MCF 10A (cell line): ENCODE results near the gene TMEM132E. TPM values are rescaled to one million over a fixed set of nuclear protein-coding genes. Genes with fewer than 3 reads are reported as not detected.

Experiments
- BruUV-seq: library from RNA; stranded (reverse); fragments of 400-500 nt; replicated peaks from 2 replicates; lab custom pipeline; 2021; lab: Mats Ljungman, UMichigan
- CTCF ChIA-PET: fragments of 300-600 bp; sonication (Branson Sonifier 250); formaldehyde crosslinking; extraction: SDS; loops from one replicate; lab custom pipeline; 2021; ENCODE audit warnings: antibody characterized with exemption, inconsistent platforms; lab: Yijun Ruan, JAX
- POLR2A ChIA-PET: fragments of 300-600, 350-650 bp; sonication (Branson Sonifier 250); formaldehyde crosslinking; extraction: SDS; loops from one replicate; lab custom pipeline; 2020; ENCODE audit warnings: antibody characterized with exemption, inconsistent platforms; lab: Yijun Ruan, JAX
- DNase-seq: peaks from one replicate; pipeline ENCODE4 v3.0.0-alpha.2; 2018; ENCODE audit not compliant: unreplicated experiment
- H3K27ac Mint-ChIP-seq: one replicate; pipeline ENCODE4 v1.8.0; 2022; ENCODE audit warnings: mild to moderate bottlenecking, low read depth, mixed read lengths; ENCODE audit not compliant: unreplicated experiment
- H3K27me3 Mint-ChIP-seq: one replicate; pipeline ENCODE4 v1.8.0; 2022; ENCODE audit warnings: mixed read lengths; ENCODE audit not compliant: insufficient read depth, unreplicated experiment
- H3K36me3 Mint-ChIP-seq: one replicate; pipeline ENCODE4 v1.8.0; 2022; ENCODE audit warnings: mild to moderate bottlenecking, moderate library complexity, mixed read lengths; ENCODE audit not compliant: insufficient read depth, unreplicated experiment
- H3K4me1 Mint-ChIP-seq: one replicate; pipeline ENCODE4 v1.8.0; 2022; ENCODE audit warnings: mixed read lengths; ENCODE audit not compliant: insufficient read depth, unreplicated experiment
- H3K4me3 Mint-ChIP-seq: one replicate; pipeline ENCODE4 v1.8.0; 2022; ENCODE audit warnings: mild to moderate bottlenecking, moderate library complexity, mixed read lengths; ENCODE audit not compliant: unreplicated experiment
- H3K9me3 Mint-ChIP-seq: one replicate; pipeline ENCODE4 v1.8.0; 2022; ENCODE audit warnings: mixed read lengths; ENCODE audit not compliant: unreplicated experiment
- CTCF ChIP-seq: fragments of 200-600 bp; IDR thresholded peaks from one replicate; pipeline ENCODE4 v1.8.0; 2022; ENCODE audit warnings: antibody characterized with exemption, mild to moderate bottlenecking; ENCODE audit not compliant: unreplicated experiment
- intact Hi-C: fragments of 100-400 bp; cut with micrococcal nuclease; formaldehyde crosslinking; loops from 2 replicates; pipeline ENCODE4 v1.14.1; 2022
- total RNA-seq: library from RNA; stranded (reverse); gene quantifications from 2 replicates; pipeline ENCODE4 v1.2.3, GENCODE V29; 2022

TMEM132E gene
- total RNA-seq, 1 experiment from 2014 or later = not detected

- no peak for DNase-seq
- BruUV-seq = no TSS peak
- no peaks in the 10 kb centered on the region for H3K4me1 Mint-ChIP-seq
- H3K36me3 Mint-ChIP-seq = no peaks in the 10 kb centered on the region
- H3K27me3 Mint-ChIP-seq = no peaks in the 10 kb centered on the region
- ChIA-PET CTCF (interaction anchor here (0.7 kb wide), 1 partner anchor 41 kb away, joined by 3 read pairs; no protein-coding TSS in a partner anchor), POLR2A (no interaction called here)
- H3K9me3 Mint-ChIP-seq = peaks cover 23% of the 10 kb centered on the region
- no peak for TF ChIP-seq CTCF
- H3K27ac Mint-ChIP-seq = no peak overlapping the region
- intact Hi-C loops = no loop called here
- H3K4me3 Mint-ChIP-seq = no peak overlapping the region
Observed at GRCh38 chr17:34644941-34645550, 65.7 kb downstream of the TMEM132E start.

GRCh38 chr17:34645594-34645993 is 66.2 kb downstream of the TMEM132E start:
- no peak for TF ChIP-seq CTCF
- ChIA-PET CTCF (interaction anchor here (0.7 kb wide), 1 partner anchor 42 kb away, joined by 3 read pairs; no protein-coding TSS in a partner anchor), POLR2A (no interaction called here)
- H3K9me3 Mint-ChIP-seq = peaks cover 23% of the 10 kb centered on the region
- DNase-seq = no peak
- H3K4me3 Mint-ChIP-seq = no peak overlapping the region
- H3K4me1 Mint-ChIP-seq = no peaks in the 10 kb centered on the region
- intact Hi-C loops = no loop called here
- BruUV-seq = no TSS peak
- H3K27me3 Mint-ChIP-seq = no peaks in the 10 kb centered on the region
- no peak overlapping the region for H3K27ac Mint-ChIP-seq
- no peaks in the 10 kb centered on the region for H3K36me3 Mint-ChIP-seq

- Mint-ChIP-seq H3K36me3 (no peaks in the 10 kb centered on the region), H3K9me3 (peaks cover 13% of the 10 kb centered on the region), H3K4me1 (no peaks in the 10 kb centered on the region), H3K27me3 (no peaks in the 10 kb centered on the region), H3K27ac (no peak overlapping the region), H3K4me3 (no peak overlapping the region)
- CTCF ChIA-PET = interaction anchor here (0.7 to 1.9 kb wide), 3 partner anchors 9 to 447 kb away, joined by 3 to 6 read pairs (median 3); no protein-coding TSS in a partner anchor
- DNase-seq = no peak
- TF ChIP-seq CTCF = no peak
- intact Hi-C loops = no loop called here
- no TSS peak for BruUV-seq
- POLR2A ChIA-PET = interaction anchor here (0.9 kb wide), 1 partner anchor 32 kb away, joined by 4 read pairs; no protein-coding TSS in a partner anchor
Observed at GRCh38 chr17:34647511-34647910, 68.1 kb downstream of the TMEM132E start.

- Mint-ChIP-seq H3K27me3 (no peaks in the 10 kb centered on the region), H3K4me1 (no peaks in the 10 kb centered on the region), H3K36me3 (no peaks in the 10 kb centered on the region), H3K4me3 (no peak overlapping the region), H3K27ac (no peak overlapping the region), H3K9me3 (peaks cover 18% of the 10 kb centered on the region)
- TF ChIP-seq CTCF = no peak
- DNase-seq = no peak
- intact Hi-C loops = no loop called here
- ChIA-PET POLR2A (no interaction called here), CTCF (interaction anchor here (0.6 kb wide), 2 partner anchors 275 to 569 kb away, joined by 3 read pairs; no protein-coding TSS in a partner anchor)
- BruUV-seq = no TSS peak
Observed at GRCh38 chr17:34650051-34650750, 70.8 kb downstream of the TMEM132E start.
